ENCODE measurements around the gene SDF4. TPM values are rescaled to one million over a fixed set of nuclear protein-coding genes. Genes with fewer than 3 reads are reported as not detected.

SDF4 gene
- total RNA-seq, 4 donors from 2014 or later: 93.3 to 170 (median 110) TPM

GRCh38 chr1:1167841-1168450, 63.9 kb downstream of the SDF4 start:
- no peak overlapping the region for H3K4me3 ChIP-seq
- WGBS, 2 donors: 78 to 81% methylated on average over 8 to 36 of the region's 36 CpGs
- no peaks in the 10 kb centered on the region for H3K4me1 ChIP-seq
- H3K27me3 ChIP-seq: peaks cover 0 to 99% of the 10 kb centered on the region in 2 donors
- TF ChIP-seq CTCF (IDR thresholded peaks at IDR 0.05): no peak
- no peak for TF ChIP-seq POLR2A (IDR thresholded peaks at IDR 0.05)
- no peak for TF ChIP-seq EP300 (IDR thresholded peaks at IDR 0.05)
- no peak for DNase-seq (ENCODE audit: low spot score in 2 of 2)
- no peaks in the 10 kb centered on the region for H3K36me3 ChIP-seq
- no peaks in the 10 kb centered on the region for H3K9me3 ChIP-seq
- no peak overlapping the region for H3K27ac ChIP-seq

- peaks cover 0 to 100% of the 10 kb centered on the region in 2 donors for H3K27me3 ChIP-seq
- H3K4me1 ChIP-seq: no peaks in the 10 kb centered on the region
- 76 to 92% methylated on average over 6 to 18 of the region's 20 CpGs for WGBS, 2 donors
- no peak for DNase-seq (ENCODE audit: low spot score in 2 of 2)
- H3K36me3 ChIP-seq: no peaks in the 10 kb centered on the region
- no peaks in the 10 kb centered on the region for H3K9me3 ChIP-seq
- no peak for TF ChIP-seq EP300 (IDR thresholded peaks at IDR 0.05)
- TF ChIP-seq POLR2A (IDR thresholded peaks at IDR 0.05): no peak
- TF ChIP-seq CTCF (IDR thresholded peaks at IDR 0.05): no peak
- H3K4me3 ChIP-seq: no peak overlapping the region
- no peak overlapping the region for H3K27ac ChIP-seq
These were observed 64.4 kb downstream of the SDF4 start for GRCh38 chr1:1167398-1167821.

Small RNAs within 50 kb of the gene (small RNA-seq; reads per million reads assigned to genes)
- gene MIR200A (not detected), gene MIR200B (0.28 reads per million), gene MIR429 (not detected)

Other genes starting within 250 kb of the SDF4 start
- gene PERM1, start 249.9 kb downstream of the SDF4 start, total RNA-seq: under 1 TPM in 2 of 4 donors, not detected in 2; 0.22 to 0.78 TPM
- 10 to 100 TPM; 26.9 to 70.8 (median 58.7) TPM for gene HES4, start 231.9 kb downstream of the SDF4 start, total RNA-seq
- 10 to 100 TPM; 29.1 to 65.4 (median 48.7) TPM for gene ISG15, start 218.5 kb downstream of the SDF4 start, total RNA-seq
- gene AGRN, start 211.9 kb downstream of the SDF4 start, total RNA-seq: 10 to 100 TPM; 10.9 to 35.7 (median 20.6) TPM
- not detected for gene RNF223, start 157.7 kb downstream of the SDF4 start, total RNA-seq
- gene C1orf159, start 115.9 kb downstream of the SDF4 start, total RNA-seq: 10 to 100 TPM; 18.4 to 29.4 (median 23.1) TPM
- not detected for gene TTLL10, start 58.1 kb downstream of the SDF4 start, total RNA-seq
- under 1 TPM in 1 of 4 donors, not detected in 3; 0.44 TPM for gene TNFRSF18, start 25.4 kb downstream of the SDF4 start, total RNA-seq
- 1 to 10 TPM in 2 of 4 donors, under 1 TPM in 2; 0.39 to 3.7 (median 0.97) TPM for gene TNFRSF4, start 17.8 kb downstream of the SDF4 start, total RNA-seq
- 10 to 100 TPM; 13.3 to 24.0 (median 21.4) TPM for gene B3GALT6, start 236 bp upstream of the SDF4 start, total RNA-seq
- 1 to 10 TPM in 3 of 4 donors, under 1 TPM in 1; 0.84 to 3.0 (median 1.8) TPM for gene C1QTNF12, start 14.7 kb upstream of the SDF4 start, total RNA-seq
- 10 to 100 TPM; 42.2 to 61.0 (median 53.5) TPM for gene UBE2J2, start 41.9 kb upstream of the SDF4 start, total RNA-seq
- 10 to 100 TPM in 2 of 4 donors, 1 to 10 TPM in 2; 5.4 to 14.9 (median 9.8) TPM for gene SCNN1D, start 48.4 kb upstream of the SDF4 start, total RNA-seq
- gene ACAP3, start 75.9 kb upstream of the SDF4 start, total RNA-seq: 100 to 1,000 TPM in 1 of 4 donors, 10 to 100 TPM in 3; 34.3 to 125 (median 69.6) TPM
- 10 to 100 TPM; 17.5 to 22.2 (median 19.7) TPM for gene PUSL1, start 76.6 kb upstream of the SDF4 start, total RNA-seq
- 100 to 1,000 TPM; 118 to 241 (median 157) TPM for gene INTS11, start 92.7 kb upstream of the SDF4 start, total RNA-seq
- gene CPTP, start 92.8 kb upstream of the SDF4 start, total RNA-seq: 10 to 100 TPM; 12.0 to 24.9 (median 18.8) TPM
- 1 to 10 TPM in 1 of 4 donors, under 1 TPM in 3; 0.21 to 1.2 (median 0.63) TPM for gene TAS1R3, start 99.3 kb upstream of the SDF4 start, total RNA-seq
- gene DVL1, start 117.4 kb upstream of the SDF4 start, total RNA-seq: 100 to 1,000 TPM; 130 to 191 (median 144) TPM
- gene MXRA8, start 126.6 kb upstream of the SDF4 start, total RNA-seq: 100 to 1,000 TPM; 351 to 659 (median 448) TPM
- 100 to 1,000 TPM in 3 of 4 donors, 10 to 100 TPM in 1; 63.9 to 128 (median 105) TPM for gene AURKAIP1, start 143.2 kb upstream of the SDF4 start, total RNA-seq
- 100 to 1,000 TPM; 311 to 362 (median 339) TPM for gene CCNL2, start 167.3 kb upstream of the SDF4 start, total RNA-seq
- 100 to 1,000 TPM in 3 of 4 donors, 10 to 100 TPM in 1; 84.9 to 165 (median 139) TPM for gene MRPL20, start 175.3 kb upstream of the SDF4 start, total RNA-seq
- 10 to 100 TPM; 13.8 to 32.6 (median 19.4) TPM for gene ANKRD65, start 189.3 kb upstream of the SDF4 start, total RNA-seq
- 100 to 1,000 TPM; 142 to 261 (median 161) TPM for gene VWA1, start 203.7 kb upstream of the SDF4 start, total RNA-seq
- gene ATAD3C, start 217.7 kb upstream of the SDF4 start, total RNA-seq: 1 to 10 TPM in 3 of 4 donors, under 1 TPM in 1; 0.42 to 9.9 (median 3.2) TPM
- gene ATAD3B, start 239.8 kb upstream of the SDF4 start, total RNA-seq: 10 to 100 TPM; 18.4 to 48.9 (median 22.5) TPM